ENCODE measurements around the gene ATP2C1.
"Not testable (repeated sequence)": the region's sequence is repeated elsewhere in the genome, so short reads cannot be mapped to it uniquely, and the experiment has no call there.

ATP2C1 gene, protein sequence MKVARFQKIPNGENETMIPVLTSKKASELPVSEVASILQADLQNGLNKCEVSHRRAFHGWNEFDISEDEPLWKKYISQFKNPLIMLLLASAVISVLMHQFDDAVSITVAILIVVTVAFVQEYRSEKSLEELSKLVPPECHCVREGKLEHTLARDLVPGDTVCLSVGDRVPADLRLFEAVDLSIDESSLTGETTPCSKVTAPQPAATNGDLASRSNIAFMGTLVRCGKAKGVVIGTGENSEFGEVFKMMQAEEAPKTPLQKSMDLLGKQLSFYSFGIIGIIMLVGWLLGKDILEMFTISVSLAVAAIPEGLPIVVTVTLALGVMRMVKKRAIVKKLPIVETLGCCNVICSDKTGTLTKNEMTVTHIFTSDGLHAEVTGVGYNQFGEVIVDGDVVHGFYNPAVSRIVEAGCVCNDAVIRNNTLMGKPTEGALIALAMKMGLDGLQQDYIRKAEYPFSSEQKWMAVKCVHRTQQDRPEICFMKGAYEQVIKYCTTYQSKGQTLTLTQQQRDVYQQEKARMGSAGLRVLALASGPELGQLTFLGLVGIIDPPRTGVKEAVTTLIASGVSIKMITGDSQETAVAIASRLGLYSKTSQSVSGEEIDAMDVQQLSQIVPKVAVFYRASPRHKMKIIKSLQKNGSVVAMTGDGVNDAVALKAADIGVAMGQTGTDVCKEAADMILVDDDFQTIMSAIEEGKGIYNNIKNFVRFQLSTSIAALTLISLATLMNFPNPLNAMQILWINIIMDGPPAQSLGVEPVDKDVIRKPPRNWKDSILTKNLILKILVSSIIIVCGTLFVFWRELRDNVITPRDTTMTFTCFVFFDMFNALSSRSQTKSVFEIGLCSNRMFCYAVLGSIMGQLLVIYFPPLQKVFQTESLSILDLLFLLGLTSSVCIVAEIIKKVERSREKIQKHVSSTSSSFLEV

DNA sequence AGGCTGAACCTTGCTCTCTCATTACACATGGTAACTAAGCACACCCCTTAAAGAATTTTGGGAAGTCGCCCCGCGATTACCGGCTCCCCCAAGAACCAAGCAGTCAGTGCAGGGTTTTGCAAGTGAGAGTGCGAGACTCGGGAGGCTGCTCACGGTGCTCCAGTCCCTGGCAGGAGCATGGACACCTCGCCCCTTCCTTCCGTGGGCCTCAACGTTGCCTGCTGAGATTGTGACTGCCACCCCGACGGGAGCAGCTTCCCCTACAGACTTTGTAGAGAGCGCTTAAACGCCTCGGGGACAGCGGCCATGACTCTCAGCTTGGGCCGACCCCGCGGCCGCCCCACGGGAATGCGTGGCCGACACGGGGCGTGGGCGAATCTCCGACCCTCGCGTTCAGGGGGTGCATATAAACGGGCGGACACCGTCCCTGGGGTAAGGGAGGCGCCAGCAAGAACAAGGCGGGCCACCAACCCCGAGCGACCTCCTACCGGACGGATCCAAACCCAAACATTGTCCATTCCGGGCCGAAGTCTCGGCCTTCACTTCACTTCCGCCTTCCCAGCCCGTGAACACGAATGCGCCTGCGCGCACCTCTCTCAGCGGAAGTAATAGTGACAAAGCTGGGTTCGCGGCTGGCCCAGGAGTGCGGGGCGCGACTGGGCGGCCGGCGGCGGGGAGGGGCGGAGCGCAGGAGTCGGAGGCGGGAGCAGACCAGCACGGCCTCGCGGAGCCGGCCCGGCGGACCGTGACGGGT is at the start of gene ATP2C1:
Gene ATP2C1 (plus strand): TSS at position 709 of the 754 bp plus-strand sequence. CDS start 686 bp downstream, outside the sequence.
- H3K4me3 ChIP-seq, result peak within 1 kb of the TSS; percentile 75 to 97 (median 79)
- H3K27ac ChIP-seq, result peak within 1 kb of the TSS; percentile 93 to 100 (median 99)

DNA sequence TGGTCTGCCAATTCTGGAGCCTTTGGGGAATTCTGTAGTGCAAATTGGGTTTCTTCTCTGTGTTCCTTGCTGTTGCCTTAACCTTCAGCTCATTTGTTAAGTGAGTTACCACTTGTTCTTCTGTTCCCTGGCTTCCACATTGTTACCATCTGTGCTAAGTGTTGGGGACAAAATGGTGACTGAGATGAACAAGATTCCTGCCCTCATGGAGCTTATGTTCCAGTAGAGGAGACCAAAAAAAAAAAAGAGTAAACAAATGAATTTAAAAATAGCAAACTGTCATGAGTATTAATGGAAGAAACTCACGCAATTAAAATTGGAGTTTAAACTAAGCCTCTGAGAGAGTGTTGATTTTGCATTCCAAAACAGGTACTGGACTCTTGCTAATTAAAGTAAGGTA is 49.4 kb upstream of the ATP2C1 start:
- Histone ChIP-seq H3K4me3 (no peak overlapping the region), H3K27ac (no peak overlapping the region)

DNA sequence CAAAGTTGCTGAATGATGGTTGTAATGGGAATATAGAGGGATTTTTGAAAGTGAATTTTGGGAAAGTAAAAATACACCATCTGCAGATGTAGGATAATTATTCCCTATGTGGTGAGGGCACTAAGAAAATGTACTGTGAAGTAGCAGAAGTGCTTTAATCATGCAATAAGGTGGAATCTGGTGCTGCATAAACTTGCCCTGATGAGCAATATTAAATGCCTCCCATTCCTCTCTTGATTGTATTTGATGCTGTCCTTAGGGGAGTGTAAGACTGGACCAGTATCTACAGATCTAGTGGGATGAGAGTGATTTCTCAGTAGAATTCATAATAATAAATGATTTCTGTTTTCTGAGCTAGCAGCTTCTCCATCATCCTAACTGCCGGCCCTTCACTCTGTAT is 47.7 kb upstream of the ATP2C1 start:
- no peak overlapping the region for H3K4me3 ChIP-seq
- H3K27ac ChIP-seq, result no peak overlapping the region

DNA sequence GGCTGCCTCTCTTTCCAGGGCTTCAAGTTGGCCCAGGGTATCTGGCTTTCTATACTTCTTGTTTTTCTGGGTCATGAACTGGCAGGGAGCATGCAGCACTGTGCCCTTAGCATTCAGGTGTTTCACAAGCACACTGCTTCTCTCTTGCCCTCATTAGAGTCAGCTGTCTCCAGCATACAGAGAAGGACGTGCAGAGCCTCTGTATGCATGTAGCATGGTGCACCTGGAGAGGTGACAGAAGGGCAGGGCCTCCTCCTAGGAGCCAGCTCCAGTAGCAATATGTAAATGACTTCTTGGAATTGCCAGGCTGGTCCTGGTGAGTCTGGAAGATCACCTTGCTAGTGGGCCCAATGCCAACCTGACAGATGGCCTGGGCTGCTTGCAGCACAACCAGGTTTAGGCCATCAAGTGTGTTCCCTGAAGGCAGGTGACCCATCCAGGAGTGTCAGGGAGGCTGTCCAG is 44.8 kb upstream of the ATP2C1 start:
- Histone ChIP-seq H3K27ac (peak overlapping the region in 18 of 21 experiments; percentile 3 to 89 (median 72)), H3K4me3 (no peak overlapping the region)

DNA sequence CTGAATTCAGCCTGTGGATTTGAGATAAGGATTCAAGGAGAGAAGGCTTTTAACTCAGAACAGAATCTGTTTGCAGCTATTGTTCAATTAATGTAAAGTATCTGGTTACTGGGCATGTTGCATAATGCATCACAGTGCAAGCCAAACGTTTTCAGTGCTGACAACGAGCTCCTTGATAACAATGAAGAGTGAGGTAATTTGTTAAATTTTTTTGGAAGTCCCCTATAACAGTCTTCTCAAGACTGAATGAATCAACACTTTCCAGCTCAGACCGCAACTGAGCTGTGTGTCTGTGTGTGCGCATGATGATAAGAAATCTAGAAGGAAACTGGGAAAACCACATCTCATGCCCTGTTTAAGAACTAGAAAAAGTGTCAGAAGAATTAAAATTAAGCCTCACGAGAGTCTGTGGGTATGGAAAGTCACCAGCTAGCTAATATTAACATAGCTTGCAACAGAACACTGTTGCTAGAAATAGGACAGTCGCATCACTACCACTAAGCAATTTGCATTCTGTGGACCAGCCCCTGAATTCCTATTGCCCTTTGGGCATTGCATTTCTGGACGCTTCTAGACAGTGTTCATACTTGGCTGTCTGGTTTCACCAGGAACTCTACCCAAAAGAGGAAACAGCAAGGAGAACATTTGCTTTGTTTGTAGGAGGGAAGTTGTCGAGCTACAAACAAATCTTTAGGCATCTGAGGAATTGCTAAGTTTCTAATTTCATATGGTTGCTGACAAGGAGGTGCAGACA is 43.7 kb upstream of the ATP2C1 start:
- Histone ChIP-seq H3K27ac (peak overlapping the region in 20 of 21 experiments; percentile 32 to 89 (median 76)), H3K4me3 (peak overlapping the region in 5 of 7 experiments; percentile 7 to 25 (median 21))

DNA sequence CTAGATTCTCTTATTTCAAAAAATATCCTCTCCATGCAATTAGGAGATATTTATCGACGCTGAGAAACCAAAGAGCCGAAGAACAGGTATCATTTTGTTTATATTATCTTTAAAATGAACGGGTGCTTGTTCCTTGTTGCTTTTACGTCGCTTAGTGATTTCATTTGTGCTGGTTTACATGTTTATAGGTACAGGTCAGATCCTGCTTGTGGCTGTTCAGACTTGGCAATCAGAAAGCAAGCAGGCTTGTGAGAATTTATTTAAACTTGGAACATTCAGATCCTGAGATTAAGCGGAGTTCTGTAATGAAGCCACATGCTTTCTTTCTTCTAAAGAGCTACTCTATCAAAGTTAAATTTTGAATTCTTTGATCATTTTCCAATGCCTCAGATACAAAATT is 43.0 kb upstream of the ATP2C1 start:
- peak overlapping the region in 20 of 21 experiments; percentile 32 to 89 (median 76) for H3K27ac ChIP-seq
- peak overlapping the region in 5 of 7 experiments; percentile 7 to 25 (median 21) for H3K4me3 ChIP-seq

DNA sequence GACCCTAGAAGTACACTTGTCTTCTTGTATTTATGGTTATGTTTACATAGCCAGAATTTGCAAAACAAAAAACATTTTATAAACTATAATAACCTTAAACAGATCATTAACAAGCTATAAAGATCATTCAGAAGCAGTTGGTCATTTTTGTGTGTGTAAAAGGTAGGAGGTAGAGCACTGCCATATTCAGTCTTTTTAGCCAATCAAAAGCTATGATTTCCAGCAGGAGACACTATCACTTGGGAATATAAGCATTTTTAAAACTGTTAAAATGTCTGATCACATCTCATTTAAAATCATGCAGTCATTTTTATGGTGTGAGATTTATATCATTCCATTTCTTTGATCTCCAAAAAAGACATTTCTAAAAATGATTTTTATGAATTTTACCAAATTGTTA is 42.6 kb upstream of the ATP2C1 start:
- peak overlapping the region in 20 of 21 experiments; percentile 32 to 89 (median 76) for H3K27ac ChIP-seq
- peak overlapping the region in 6 of 7 experiments; percentile 6 to 25 (median 12) for H3K4me3 ChIP-seq

DNA sequence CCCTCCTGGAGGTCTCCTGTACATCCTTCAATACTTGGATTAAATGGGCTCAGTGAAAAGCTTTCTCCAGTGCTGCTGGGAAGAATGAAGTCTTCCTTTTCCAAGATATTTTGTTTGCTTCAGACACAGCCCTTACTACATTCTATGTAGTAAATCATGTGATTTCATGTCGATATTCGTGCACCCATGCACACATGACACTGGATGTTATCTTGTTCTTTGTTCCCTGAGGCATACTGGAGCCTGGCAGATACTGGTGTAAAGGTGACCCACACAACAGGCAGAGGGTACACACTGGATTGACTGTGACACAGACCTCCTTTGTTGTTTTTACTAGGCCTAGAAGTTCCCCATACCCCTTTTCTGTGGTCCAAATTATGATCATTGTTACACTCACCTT is 40.3 kb upstream of the ATP2C1 start:
- H3K27ac ChIP-seq, result no peak overlapping the region
- H3K4me3 ChIP-seq, result no peak overlapping the region

DNA sequence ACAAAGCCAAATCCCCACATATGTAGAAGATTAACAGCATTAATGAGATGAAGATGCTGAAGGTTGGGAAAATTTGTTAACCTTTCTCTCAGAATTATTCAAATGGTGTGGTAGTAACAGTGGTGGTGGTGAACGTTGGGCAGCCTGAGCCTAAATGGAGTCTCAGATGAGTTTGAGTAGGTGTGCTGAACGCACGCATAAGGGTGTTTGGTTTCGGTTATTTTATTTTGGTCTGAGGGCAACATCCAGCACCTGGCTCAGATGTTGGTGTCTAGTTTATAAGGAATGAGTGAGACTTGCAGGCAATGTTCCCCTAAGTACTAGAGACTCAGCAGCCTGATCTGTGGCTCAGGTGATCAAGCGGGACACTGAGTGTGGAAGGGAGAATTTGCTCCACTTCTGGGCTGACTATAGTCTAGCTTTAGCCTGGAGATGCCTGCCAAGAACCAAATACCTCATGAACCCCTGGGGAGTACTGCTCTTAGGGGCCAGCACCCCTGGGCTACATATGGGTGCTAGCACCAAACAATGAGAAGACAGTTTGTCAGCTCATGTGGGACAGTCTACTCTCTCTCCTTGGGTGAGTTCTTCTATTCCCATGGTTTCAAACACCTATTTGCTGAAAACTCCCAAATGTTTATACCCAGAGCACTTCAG is 39.5 kb upstream of the ATP2C1 start:
- H3K27ac ChIP-seq, result no peak overlapping the region
- no peak overlapping the region for H3K4me3 ChIP-seq

DNA sequence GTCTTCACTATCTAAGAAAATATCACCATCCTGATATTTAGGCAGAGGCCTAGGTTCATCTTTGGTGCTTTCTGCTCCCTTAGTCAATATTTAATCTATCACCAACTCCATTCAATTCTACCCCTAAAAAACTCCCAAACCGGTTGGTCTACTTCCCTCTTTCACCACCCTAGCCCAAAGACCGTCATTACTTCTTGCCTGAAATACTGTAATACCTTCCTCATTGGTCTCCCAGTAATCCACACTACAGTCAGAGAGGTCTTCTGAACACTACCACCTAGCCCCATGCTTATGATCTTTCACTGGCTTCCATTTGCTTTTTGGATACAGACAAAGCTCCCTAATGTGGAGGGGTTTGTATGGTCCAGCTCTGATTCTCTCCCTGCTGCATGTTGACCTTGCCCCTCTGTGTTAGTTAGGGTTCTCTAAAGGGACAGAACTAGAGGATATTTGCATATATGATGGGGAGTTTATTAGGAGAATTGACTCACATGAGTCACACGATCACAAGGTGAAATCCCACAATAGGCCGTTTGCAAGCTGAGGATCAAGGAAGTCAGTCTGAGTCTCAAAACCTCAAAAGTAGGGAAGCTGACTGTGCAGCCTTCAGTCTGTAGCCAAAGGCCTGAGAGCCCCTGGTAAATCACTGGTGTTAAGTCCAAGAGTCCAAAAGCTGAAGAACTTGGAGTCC is 36.4 kb upstream of the ATP2C1 start:
- no peak overlapping the region for H3K4me3 ChIP-seq
- H3K27ac ChIP-seq, result peak overlapping the region in 4 of 21 experiments; percentile 6 to 52 (median 38)

DNA sequence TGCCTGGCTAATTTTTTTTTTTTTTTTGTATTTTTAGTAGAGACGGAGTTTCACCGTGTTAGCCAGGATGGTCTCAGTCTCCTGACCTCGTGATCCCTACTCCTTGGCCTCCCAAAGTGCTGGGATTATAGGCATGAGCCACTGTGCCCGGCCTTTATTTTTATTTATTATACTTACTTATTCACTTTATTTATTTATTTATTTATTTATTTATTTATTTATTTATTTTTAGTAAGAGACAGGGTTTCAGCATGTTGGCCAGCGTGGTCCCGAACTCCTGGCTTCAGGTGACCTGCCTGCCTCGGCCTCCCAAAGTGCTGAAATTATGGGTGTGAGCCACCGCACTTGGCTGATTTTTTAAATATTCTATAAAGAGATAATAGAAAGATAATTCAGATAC is 31.8 kb upstream of the ATP2C1 start:
- not testable (repeated sequence) for H3K4me3 ChIP-seq, H3K27ac ChIP-seq

DNA sequence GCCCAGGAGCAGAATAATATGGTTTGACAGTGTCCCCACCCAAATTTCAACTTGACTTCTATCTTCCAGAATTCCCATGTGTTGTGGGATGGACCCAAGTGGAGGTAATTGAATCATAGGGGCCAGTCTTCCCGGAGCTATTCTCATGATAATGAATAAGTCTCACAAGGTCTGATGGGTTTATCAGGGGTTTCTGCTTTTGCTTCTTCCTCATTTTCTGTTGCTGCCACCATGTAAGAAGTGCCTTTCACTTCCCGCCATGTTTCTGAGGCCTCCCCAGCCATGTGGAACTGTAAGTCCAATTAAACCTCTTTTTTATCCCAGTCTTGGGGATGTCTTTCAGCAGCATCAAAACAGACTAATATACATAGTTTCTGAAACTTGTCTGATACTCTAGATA is 28.4 kb upstream of the ATP2C1 start:
- no peak overlapping the region for H3K4me3 ChIP-seq
- no peak overlapping the region for H3K27ac ChIP-seq

DNA sequence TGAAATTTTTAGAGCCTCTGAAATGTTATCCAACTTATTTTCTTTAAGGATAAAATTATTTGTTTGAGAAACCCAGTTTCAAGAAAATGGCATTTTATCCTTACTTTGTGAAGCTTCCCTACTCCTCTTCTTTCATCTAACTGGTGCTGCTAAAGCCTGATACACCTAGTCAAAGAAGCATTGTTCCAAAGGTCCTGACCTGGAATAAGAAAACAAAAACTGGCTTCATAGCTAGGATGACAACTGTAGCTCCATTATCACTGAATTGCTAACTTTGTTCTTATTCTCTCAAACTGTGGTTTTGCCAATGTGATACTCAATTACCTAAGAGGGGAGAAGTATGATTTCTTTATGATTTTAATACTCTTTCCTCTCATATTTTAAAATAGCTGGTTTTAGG is 27.6 kb upstream of the ATP2C1 start:
- no peak overlapping the region for H3K4me3 ChIP-seq
- no peak overlapping the region for H3K27ac ChIP-seq

DNA sequence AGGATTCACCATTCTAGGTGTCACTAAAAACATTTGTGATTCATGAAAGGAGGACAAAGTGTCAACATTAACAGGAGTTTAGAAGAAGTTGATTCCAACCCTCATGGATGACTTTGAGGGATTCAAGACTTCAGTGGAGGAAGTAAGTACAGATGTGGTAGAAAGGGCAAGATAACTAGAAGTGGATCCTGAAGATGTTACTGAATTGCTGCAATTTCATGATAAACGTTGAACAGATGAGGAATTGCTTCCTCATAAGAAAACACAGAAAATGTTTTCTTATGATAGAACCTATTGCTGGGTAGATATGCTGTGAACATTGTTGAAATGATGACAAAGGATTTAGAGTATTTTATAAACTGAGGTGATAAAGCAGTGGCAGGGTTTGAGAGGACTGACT is 23.5 kb upstream of the ATP2C1 start:
- Histone ChIP-seq H3K27ac (no peak overlapping the region), H3K4me3 (no peak overlapping the region)

DNA sequence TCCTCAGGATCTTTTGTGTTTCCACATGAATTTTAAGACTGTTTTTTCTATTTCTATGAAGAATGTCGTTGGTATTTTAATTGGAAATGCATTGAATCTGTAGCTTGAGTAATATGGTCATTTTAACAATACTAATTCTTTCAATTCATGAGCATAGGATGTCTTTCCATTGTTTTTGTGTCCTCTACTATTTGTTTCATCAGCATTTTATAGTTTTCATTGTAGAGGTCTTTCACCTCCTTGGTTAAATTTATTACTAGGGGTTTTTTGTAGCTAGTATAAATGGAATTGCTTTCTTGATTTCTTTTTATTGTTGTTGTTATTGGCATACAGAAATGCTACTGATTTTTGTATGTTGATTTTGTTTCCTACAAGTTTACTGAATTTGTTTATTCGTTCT is 17.3 kb upstream of the ATP2C1 start:
- Histone ChIP-seq H3K4me3 (no peak overlapping the region), H3K27ac (no peak overlapping the region)

DNA sequence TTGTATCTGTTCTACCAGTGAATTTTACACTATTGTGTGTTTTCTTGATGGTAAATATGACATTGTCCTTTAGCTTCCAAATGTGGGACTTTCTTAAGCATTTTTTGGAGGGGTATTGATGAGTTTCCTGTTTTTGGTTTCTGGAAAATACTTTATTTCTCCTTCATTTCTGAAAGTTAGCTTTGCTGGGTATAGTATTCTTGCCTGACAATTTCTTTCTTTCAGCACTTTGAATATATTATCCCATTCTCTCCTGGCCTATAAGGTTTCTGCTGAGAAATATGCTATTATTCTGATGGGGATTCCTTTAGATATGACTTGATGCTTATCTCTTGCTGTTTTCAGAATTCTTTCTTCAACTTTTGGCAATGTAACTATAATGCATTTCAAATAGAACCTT is 15.4 kb upstream of the ATP2C1 start:
- Histone ChIP-seq H3K27ac (no peak overlapping the region), H3K4me3 (no peak overlapping the region)

DNA sequence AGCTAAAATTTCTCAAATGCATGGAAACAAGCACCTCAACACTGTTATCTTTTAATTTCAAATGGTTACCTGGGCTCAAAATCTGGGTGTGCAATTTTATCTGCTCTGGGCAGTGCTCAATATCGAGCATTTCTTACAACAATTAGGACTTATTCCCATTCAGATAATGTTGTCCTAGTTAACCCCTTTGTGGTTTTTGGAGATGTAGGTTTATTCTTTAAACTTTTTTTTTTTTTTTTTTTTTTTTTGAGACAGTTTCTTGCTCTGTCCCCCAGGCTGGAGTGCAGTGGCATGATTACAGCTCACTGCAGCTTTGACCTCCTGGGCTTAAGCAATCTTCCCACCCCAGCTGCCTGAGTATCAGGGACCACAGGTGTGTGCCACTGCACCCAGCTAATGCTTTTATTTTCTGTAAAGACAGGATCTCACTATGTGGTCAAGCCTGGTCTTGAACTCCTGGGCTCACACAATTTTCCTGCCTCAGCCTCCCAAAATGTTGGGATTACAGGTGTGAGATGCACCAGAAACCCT is 4.4 kb upstream of the ATP2C1 start:
- H3K27ac ChIP-seq, result no peak overlapping the region
- no peak overlapping the region for H3K4me3 ChIP-seq
